H1 (cell line): ENCODE results near the gene MLKL. TPM values are rescaled to one million over a fixed set of nuclear protein-coding genes. Genes with fewer than 3 reads are reported as not detected.

Experiments used
- CTCF ChIA-PET: fragments of 300-600 bp; sonication (Branson Sonifier 250); formaldehyde crosslinking; loops from one replicate; lab custom pipeline; 2021; ENCODE audit not compliant: partially characterized antibody; lab: Charles Lee
- POLR2A ChIA-PET: fragments of 300-600 bp; sonication (Branson Sonifier 250); formaldehyde crosslinking; loops from one replicate; lab custom pipeline; 2021; ENCODE audit warnings: inconsistent platforms; ENCODE audit not compliant: partially characterized antibody; lab: Charles Lee
- DNase-seq, 2 experiments: peaks; one replicate each; pipeline versions ENCODE4 v3.0.0 to v3.0.0-alpha.2; 2010 to 2022; ENCODE audit warnings: low spot score in 2 of 2, low read depth in 1 of 2, mixed read lengths in 1 of 2
- FAIRE-seq: peaks from 2 replicates; lab custom pipeline; 2011; peaks lifted over from hg19 to GRCh38; lab: Jason Lieb, UNC
- H2AFZ ChIP-seq: 2 replicates; pipeline ENCODE4 v1.8.1; 2012; ENCODE audit warnings: low read length, inconsistent platforms
- H2AK5ac ChIP-seq: 2 replicates; pipeline ENCODE4 v1.6.1; 2013; ENCODE audit warnings: low read depth, low read length
- H2BK120ac ChIP-seq: replicated peaks from 2 replicates; pipeline ENCODE3; 2013; ENCODE audit warnings: low read depth, low read length, inconsistent platforms
- H2BK12ac ChIP-seq: 2 replicates; pipeline ENCODE4 v1.6.1; 2013; ENCODE audit warnings: low read depth, low read length
- H2BK15ac ChIP-seq: 2 replicates; pipeline ENCODE4 v1.6.1; 2013; ENCODE audit warnings: low read length
- H2BK20ac ChIP-seq: 2 replicates; pipeline ENCODE4 v1.6.1; 2013; ENCODE audit warnings: low read length
- H2BK5ac ChIP-seq: 2 replicates; pipeline ENCODE4 v1.6.1; 2013; ENCODE audit warnings: low read depth, low read length
- H3K14ac ChIP-seq: 2 replicates; pipeline ENCODE4 v1.6.1; 2013; ENCODE audit warnings: inconsistent platforms; ENCODE audit not compliant: insufficient read length
- H3K18ac ChIP-seq: 2 replicates; pipeline ENCODE4 v1.6.1; 2013; ENCODE audit warnings: low read length; ENCODE audit errors: extremely low read depth
- H3K23ac ChIP-seq: 2 replicates; pipeline ENCODE4 v1.6.1; 2013; ENCODE audit warnings: inconsistent platforms; ENCODE audit not compliant: insufficient read length
- H3K23me2 ChIP-seq: 2 replicates; pipeline ENCODE4 v1.6.1; 2013; ENCODE audit warnings: low read depth, low read length
- H3K27ac ChIP-seq: 2 replicates; pipeline ENCODE4 v1.6.1; 2011; ENCODE audit warnings: low read depth, low read length, inconsistent platforms
- H3K27me3 ChIP-seq, 4 experiments: replicated peaks in 1 of 4; 1 replicate in 1 of 4; 2 replicates in 3 of 4; pipeline versions ENCODE4 v1.6.1 to v1.8.1; 2011 to 2013; ENCODE audit warnings: low read length in 3 of 4, mild to moderate bottlenecking in 3 of 4, inconsistent platforms in 2 of 4, mixed read lengths in 2 of 4, moderate library complexity in 1 of 4; ENCODE audit not compliant: control insufficient read depth in 3 of 4, insufficient read depth in 3 of 4; ENCODE audit errors: extremely low read depth in 1 of 4
- H3K36me3 ChIP-seq, 4 experiments: 2 replicates each; pipeline versions ENCODE4 v1.6.1 to v1.8.1; 2011 to 2013; ENCODE audit warnings: mild to moderate bottlenecking in 4 of 4, low read length in 3 of 4, moderate library complexity in 2 of 4, control low read depth in 1 of 4, inconsistent platforms in 1 of 4; ENCODE audit not compliant: insufficient read depth in 4 of 4, control insufficient read depth in 2 of 4
- H3K4ac ChIP-seq: replicated peaks from 2 replicates; pipeline ENCODE3; 2013; ENCODE audit warnings: low read length, low read depth, mixed read lengths, inconsistent platforms; ENCODE audit not compliant: insufficient read length
- H3K4me1 ChIP-seq, 4 experiments: replicated peaks in 1 of 4; 1 replicate in 1 of 4; 2 replicates in 3 of 4; pipeline versions ENCODE4 v1.6.1 to v1.8.1; 2011 to 2013; ENCODE audit warnings: low read length in 3 of 4, inconsistent platforms in 2 of 4, mixed read lengths in 1 of 4; ENCODE audit not compliant: insufficient read depth in 4 of 4, control insufficient read depth in 3 of 4
- H3K4me2 ChIP-seq, 2 experiments: 2 replicates each; pipeline versions ENCODE4 v1.6.1 to v1.8.1; 2011 to 2013; ENCODE audit warnings: low read depth in 2 of 2, low read length in 2 of 2, control low read depth in 1 of 2, inconsistent platforms in 1 of 2, mild to moderate bottlenecking in 1 of 2; ENCODE audit not compliant: insufficient read depth in 1 of 2
- H3K4me3 ChIP-seq, 4 experiments: fragments of 200-600, 300-600 bp in 1 of 4; sonication (generic), shearing (Covaris generic), sonication (Bioruptor Twin) in 1 of 4; 2 replicates each; pipeline versions ENCODE4 v1.5.1 to v1.8.1; 2011 to 2016; ENCODE audit warnings: low read length in 4 of 4, low read depth in 3 of 4, control low read depth in 2 of 4, inconsistent platforms in 2 of 4, mild to moderate bottlenecking in 2 of 4, mixed read lengths in 1 of 4, moderate library complexity in 1 of 4; ENCODE audit not compliant: insufficient read depth in 2 of 4; ENCODE audit errors: extremely low read depth in 1 of 4
- H3K56ac ChIP-seq: replicated peaks from 2 replicates; pipeline ENCODE3; 2013; ENCODE audit warnings: low read depth, mild to moderate bottlenecking, mixed read lengths, low read length, inconsistent platforms; ENCODE audit not compliant: insufficient read length
- H3K79me1 ChIP-seq: 2 replicates; pipeline ENCODE4 v1.6.1; 2013; ENCODE audit warnings: low read depth, low read length, control low read depth
- H3K79me2 ChIP-seq, 2 experiments: 2 replicates each; pipeline versions ENCODE4 v1.6.1 to v1.8.1; 2012 to 2013; ENCODE audit warnings: low read length in 2 of 2, mild to moderate bottlenecking in 2 of 2, inconsistent platforms in 1 of 2; ENCODE audit not compliant: insufficient read depth in 2 of 2, control insufficient read depth in 1 of 2
- H3K9ac ChIP-seq, 4 experiments: replicated peaks in 1 of 4; 1 replicate in 1 of 4; 2 replicates in 3 of 4; pipeline versions ENCODE4 v1.6.1 to v1.8.1; 2011 to 2013; ENCODE audit warnings: low read depth in 3 of 4, low read length in 3 of 4, control low read depth in 2 of 4, mild to moderate bottlenecking in 2 of 4, moderate library complexity in 2 of 4, inconsistent platforms in 1 of 4; ENCODE audit errors: extremely low read depth in 1 of 4
- H3K9me3 ChIP-seq, 2 experiments: 2 replicates each; pipeline versions ENCODE4 v1.6.1 to v1.8.1; 2012 to 2013; ENCODE audit warnings: mild to moderate bottlenecking in 2 of 2, moderate library complexity in 2 of 2, control low read depth in 1 of 2, inconsistent platforms in 1 of 2, low read depth in 1 of 2, low read length in 1 of 2, mixed read lengths in 1 of 2; ENCODE audit not compliant: insufficient read depth in 2 of 2
- H4K20me1 ChIP-seq, 2 experiments: replicated peaks in 1 of 2; 2 replicates each; pipeline versions ENCODE3 to v1.8.1; 2011 to 2013; ENCODE audit warnings: inconsistent platforms in 2 of 2, low read length in 2 of 2, mild to moderate bottlenecking in 1 of 2; ENCODE audit not compliant: insufficient read depth in 2 of 2, control insufficient read depth in 1 of 2
- H4K5ac ChIP-seq: 2 replicates; pipeline ENCODE4 v1.6.1; 2013; ENCODE audit warnings: low read length, low read depth, mixed read lengths, inconsistent platforms; ENCODE audit not compliant: insufficient read length
- H4K8ac ChIP-seq: 2 replicates; pipeline ENCODE4 v1.8.0; 2013; ENCODE audit warnings: mild to moderate bottlenecking, moderate library complexity, low read length, inconsistent platforms; ENCODE audit not compliant: insufficient read depth; ENCODE audit errors: extremely low read depth
- H4K91ac ChIP-seq: replicated peaks from 2 replicates; pipeline ENCODE3; 2013; ENCODE audit warnings: low read length, mixed read lengths, inconsistent platforms; ENCODE audit not compliant: insufficient read length
- POLR2AphosphoS5 ChIP-seq: IDR thresholded peaks from 2 replicates; pipeline ENCODE4 v1.6.1; 2011; ENCODE audit warnings: low read depth, low read length
- SAP30 ChIP-seq: fragments of 300-600 bp; sonication (generic); IDR thresholded peaks from 2 replicates; pipeline ENCODE4 v1.7.1; 2012; ENCODE audit warnings: low read length, moderate library complexity, mild to moderate bottlenecking, inconsistent platforms; ENCODE audit not compliant: insufficient read depth, insufficient replicate concordance
- ZNF274 ChIP-seq: IDR thresholded peaks from 2 replicates; pipeline ENCODE4 v1.7.0; 2012; ENCODE audit warnings: low read length, borderline replicate concordance; ENCODE audit errors: extremely low read depth
- WGBS, 2 experiments: shearing (Covaris generic) in 1 of 2; methylation state at CpG; one replicate each; pipeline versions ENCODE4 v1.1.6 to v1.1.7; 2013 to 2015; ENCODE audit warnings: low lambda C conversion rate in 2 of 2, mixed read lengths in 2 of 2, inconsistent platforms in 1 of 2, low coverage in 1 of 2, missing lambda C conversion rate in 1 of 2; ENCODE audit not compliant: insufficient replicate concordance in 2 of 2, insufficient coverage in 1 of 2, insufficient read length in 1 of 2; ENCODE audit errors: extremely low coverage in 1 of 2, missing lambda C conversion rate in 1 of 2; 5-methylcytosine and 5-hydroxymethylcytosine counted together
- polyA plus RNA-seq, 7 experiments: library from polyadenylated mRNA; depleted of rRNA in 3 of 7; stranded (reverse) in 5 of 7; unstranded in 2 of 7; fragments of >200 nt in 5 of 7; fragments of 200-250 nt in 2 of 7; gene quantifications; 1 replicate in 5 of 7; 2 replicates in 1 of 7; 4 replicates in 1 of 7; pipeline versions ENCODE4 v1.2.1 to v1.2.3, GENCODE V29; 2011 to 2013; ENCODE audit warnings: missing spikeins in 2 of 7, mixed read lengths in 2 of 7
- total RNA-seq: library from RNA; stranded (reverse); fragmentation: NEBNext Ultra II Directional; extraction: Animal tissue kit (Norgen Biotek cat#: 25700); gene quantifications from 2 replicates; pipeline ENCODE4 v1.2.1, GENCODE V29; 2021

The MLKL gene
- total and polyA plus RNA-seq, 2 of the 8 experiments (the other 6 are each of a cell fraction or from before 2014, with no cell fraction given), result 1.6 to 2.1 TPM

GRCh38 chr16:74699666-74700065, 996 bp downstream of the MLKL start:
- Histone ChIP-seq H2BK5ac (no peak overlapping the region), H3K79me2 (no peaks in the 10 kb centered on the region), H3K27ac (no peak overlapping the region), H3K36me3 (no peaks in the 10 kb centered on the region), H2AFZ (no peak overlapping the region), H3K4me1 (peaks cover 0 to 3% (median 2%) of the 10 kb centered on the region in 4 experiments; a peak in 4 of 7 replicates), H3K4ac (no peak overlapping the region), H3K4me3 (peak overlapping the region in 2 of 4 experiments; percentile 34 to 60; a peak in 2 of 8 replicates), H3K56ac (no peak overlapping the region), H3K79me1 (no peaks in the 10 kb centered on the region), H2BK15ac (no peak overlapping the region), H2AK5ac (no peak overlapping the region), H3K27me3 (peaks cover 0 to 10% (median 4%) of the 10 kb centered on the region in 4 experiments; a peak in 3 of 7 replicates), H3K4me2 (peak overlapping the region in 1 of 2 experiments; percentile 86; a peak in 2 of 4 replicates), H3K23ac (no peak overlapping the region), H2BK20ac (no peak overlapping the region), H2BK12ac (no peak overlapping the region), H3K14ac (no peak overlapping the region), H4K20me1 (no peaks in the 10 kb centered on the region), H2BK120ac (no peak overlapping the region), H3K23me2 (peaks cover 9% of the 10 kb centered on the region), H4K5ac (no peak overlapping the region), H3K9ac (no peak overlapping the region), H4K8ac (no peak overlapping the region), H3K18ac (no peak overlapping the region), H3K9me3 (no peaks in the 10 kb centered on the region), H4K91ac (no peak overlapping the region)
- CTCF ChIA-PET, result interaction anchor here (0.9 to 4.0 kb wide), 10 partner anchors 9 to 163 kb away, joined by 3 to 22 read pairs (median 5); partner anchors contain the start of genes FA2H and RFWD3
- FAIRE-seq, result no peak
- no peak for DNase-seq
- POLR2A ChIA-PET, result interaction anchor here (1.2 to 2.3 kb wide), 5 partner anchors 15 to 165 kb away, joined by 3 to 12 read pairs (median 3); partner anchors contain the start of gene RFWD3
- TF ChIP-seq SAP30, result no peak
- TF ChIP-seq ZNF274, result no peak
- no peak for TF ChIP-seq POLR2AphosphoS5
- 97% methylated on average over 4 of the region's 4 CpGs; no CpG with 5 or more reads in 1 of the 2 experiments for WGBS, 2 experiments
